GM18909 (cell line): ENCODE results near the gene GIPC3.

Source experiments
- ATAC-seq: cut with Tn5 transposase; IDR thresholded peaks from one replicate; pipeline ENCODE4 v1.9.1; 2021; ENCODE audit warnings: mild to moderate bottlenecking; ENCODE audit not compliant: unreplicated experiment, poor library complexity

GIPC3 gene

GRCh38 chr19:3632739-3633558 is 47.7 kb downstream of the GIPC3 start:
- ATAC-seq, result no peak

GRCh38 chr19:3633559-3633988 is 48.3 kb downstream of the GIPC3 start:
- ATAC-seq, result no peak

DNA sequence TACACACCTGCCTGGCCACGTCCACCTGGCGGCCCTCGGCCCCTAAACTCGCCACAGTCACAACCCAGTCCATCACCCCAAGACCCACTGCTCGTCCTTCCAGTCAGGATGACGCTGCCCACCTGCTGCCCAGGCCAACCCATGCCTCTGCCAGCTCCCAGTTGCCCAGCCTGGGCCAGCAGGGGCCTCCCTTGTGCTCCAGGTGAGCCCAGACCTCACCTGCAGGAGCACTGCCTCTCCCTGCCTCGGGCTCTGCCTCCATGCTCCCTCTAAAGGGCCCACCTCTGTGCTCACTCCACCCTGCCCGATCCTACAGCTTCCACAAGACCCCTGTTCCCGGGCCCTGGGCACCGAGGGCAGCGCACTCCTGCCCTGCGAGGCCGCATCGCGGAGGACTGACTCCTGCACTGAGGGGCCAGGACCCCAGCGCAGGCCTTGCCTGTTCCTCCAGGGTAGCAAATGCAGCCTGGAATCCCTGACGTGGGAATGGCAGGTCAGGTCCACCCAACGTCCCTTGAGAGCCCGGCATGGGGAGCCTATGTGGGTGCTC is 49.3 kb downstream of the GIPC3 start:
- no peak for ATAC-seq

DNA sequence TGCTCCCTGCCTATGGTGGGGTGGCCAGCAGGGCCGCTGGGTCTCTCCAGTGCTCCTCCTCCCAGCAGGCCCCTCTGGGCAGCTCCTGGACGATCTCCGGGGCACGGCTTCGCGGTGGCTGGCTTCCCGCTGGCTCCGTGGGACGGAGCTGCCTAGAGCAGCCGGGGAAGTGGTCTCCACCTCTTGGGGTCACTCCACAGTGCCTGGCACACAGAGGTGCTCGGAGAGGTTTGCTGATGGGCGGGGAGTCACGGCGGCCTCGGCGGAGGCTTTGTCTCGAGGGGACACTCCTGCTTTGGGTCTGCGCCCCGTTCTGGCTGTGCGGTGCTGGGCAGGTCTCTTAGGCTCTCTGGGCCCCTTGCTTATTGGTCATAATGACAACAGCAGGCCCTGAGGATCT is 51.2 kb downstream of the GIPC3 start:
- no peak for ATAC-seq

DNA sequence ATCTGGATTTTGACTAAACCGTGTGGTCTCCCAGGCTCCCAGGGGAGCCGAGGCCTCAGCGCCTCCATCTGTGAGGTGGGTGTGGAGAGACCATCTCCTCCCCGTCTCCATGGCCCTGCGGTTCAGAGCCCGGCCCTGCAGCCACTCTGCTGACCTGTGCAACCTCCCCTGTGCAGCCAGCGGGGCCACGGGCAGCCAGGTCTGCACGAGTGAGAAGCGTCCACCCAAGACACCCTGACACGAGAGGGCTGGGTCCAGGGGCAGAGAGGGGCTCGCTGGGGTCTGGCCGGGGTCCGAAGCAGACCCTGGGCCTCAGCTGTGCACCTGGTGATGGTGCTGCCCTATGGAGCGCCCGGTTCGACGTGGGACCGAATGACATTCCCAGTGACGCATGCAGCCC is 51.7 kb downstream of the GIPC3 start:
- ATAC-seq, result no peak

DNA sequence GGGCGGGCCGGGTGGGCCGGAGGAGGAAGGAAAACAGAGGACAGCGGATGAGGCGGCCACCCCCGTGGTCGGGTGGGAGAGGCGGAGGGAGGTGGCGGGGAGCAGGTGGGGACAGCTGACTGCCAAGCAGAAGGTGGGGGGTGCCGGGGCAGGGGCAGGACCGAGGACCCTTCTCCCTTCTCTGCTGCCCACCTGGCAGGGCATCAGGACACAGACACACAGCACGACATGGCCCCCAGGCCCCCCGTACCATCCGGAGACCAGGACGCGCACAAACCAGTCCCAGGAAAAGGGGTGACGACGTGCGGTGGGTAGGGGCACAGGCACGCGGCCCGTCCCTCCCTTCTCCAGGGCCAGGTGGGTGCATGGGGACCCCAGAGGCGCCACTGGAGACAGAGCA is 52.3 kb downstream of the GIPC3 start:
- ATAC-seq, result no peak

DNA sequence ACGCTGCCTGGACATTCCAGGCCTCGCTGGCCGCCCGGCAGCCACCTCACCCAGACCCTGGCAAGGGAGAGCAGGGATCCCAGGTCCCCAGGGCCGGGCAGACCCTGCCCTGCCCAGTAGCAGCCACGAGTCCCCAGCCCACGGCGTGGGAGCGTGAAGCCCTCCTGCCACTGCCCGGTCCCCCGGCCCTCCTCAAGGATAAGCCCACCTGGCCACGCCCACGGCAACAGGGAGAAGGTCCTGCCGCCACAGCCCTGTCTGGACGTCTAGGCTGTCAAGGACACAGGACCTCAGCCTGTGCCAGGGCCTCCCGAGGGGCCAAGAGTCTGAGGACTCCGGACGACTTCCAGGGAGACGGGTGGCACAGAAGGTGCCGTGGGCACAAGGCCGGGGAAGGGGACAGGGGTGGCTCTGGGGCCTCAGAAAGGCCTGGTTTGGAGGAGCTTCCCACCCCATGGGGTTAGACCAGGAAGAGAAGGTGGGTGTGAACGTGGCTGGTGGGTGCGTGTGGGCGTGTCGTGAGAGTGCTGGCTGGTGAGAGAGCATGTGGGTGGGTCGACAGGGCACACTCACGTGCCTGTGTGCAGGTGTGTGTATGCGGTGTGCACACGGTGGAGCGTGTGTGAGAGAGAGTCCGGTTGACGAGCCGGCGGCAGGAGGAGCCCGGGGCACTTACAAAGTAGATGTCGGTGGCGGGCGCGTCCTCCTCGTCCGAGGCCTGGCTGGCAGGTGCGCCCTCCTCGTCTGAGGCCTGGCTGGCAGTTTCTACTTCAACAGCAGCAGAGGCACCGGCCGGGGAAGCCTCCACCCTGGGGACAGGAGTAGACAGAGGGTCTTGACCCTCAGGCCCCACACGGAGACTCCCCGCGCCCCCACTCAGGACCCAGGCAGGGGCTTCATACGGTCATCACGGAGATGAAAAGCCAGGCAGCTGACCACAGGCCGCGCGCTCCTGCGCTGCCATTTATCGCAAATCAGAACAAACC is 53.2 kb downstream of the GIPC3 start:
- no peak for ATAC-seq

DNA sequence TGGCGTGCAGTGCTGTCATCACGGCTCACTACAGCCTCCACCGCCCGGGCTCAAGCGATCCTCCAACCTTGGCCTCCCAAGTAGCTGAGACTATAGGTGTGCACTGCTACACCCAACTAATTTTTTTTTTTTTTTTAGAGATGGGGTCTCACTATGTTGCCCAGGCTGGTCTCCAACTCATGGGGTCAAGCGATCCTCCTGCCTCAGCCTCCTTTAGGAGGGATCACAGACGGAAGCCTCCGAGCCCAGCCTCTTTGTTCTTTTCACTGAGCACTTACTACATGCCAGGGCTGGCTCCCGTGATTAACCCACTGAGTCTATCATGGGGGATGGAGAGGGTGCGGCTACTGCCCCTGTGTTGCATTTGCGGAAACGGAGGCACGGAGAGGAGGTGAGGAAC is 54.2 kb downstream of the GIPC3 start:
- ATAC-seq, result no peak

DNA sequence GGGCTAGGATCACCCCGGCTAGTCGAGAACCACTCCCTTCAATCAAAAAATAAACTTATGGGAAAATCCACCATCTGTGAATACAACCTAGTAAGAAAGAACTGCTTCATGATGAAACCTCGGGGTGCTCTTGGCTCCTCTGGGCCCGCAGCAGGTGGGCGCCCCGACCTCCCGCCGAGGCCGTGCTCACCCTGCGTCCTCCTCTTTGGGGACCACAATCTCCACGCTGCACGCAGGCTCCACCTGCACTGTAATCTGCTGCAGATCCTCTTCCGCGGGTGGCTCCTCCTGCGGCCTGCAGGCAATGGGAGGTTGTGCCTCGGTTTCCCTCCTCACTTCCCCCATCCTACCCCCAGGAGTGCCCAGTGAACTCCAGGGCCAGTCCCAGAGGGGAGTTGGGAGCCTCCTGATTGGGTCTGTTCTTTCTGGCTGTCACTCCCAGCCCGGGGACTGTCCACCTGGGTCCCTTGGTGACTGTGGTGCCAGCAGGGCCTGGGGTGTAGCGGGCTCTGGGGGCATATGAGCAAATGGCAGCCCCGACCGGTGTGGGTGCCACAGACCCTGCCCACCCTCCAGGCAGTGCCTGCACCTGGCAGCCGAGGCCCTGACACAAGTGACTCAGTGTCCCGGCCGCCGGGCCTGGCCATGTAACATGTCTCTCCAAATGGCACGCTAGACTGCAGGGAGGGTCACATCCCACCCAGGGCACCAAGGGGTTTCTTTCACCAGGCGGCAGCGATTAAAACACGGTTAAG is 56.4 kb downstream of the GIPC3 start:
- no peak for ATAC-seq

GRCh38 chr19:3642296-3642695 is 57.0 kb downstream of the GIPC3 start:
- no peak for ATAC-seq
